ENCODE data around the gene OLFM1. TPM values are rescaled to one million over a fixed set of nuclear protein-coding genes. Genes with fewer than 3 reads are reported as not detected.

OLFM1 gene
- total and polyA plus RNA-seq, 2 of the 4 experiments (the other 2 are of a cell fraction) = 0.36 to 0.38 TPM

GRCh38 chr9:135104761-135105160 lies 17.3 kb downstream of the OLFM1 start:
- Histone ChIP-seq H4K5ac (ENCODE audit: low read depth, low read length) (no peak overlapping the region), H3K36me3 (ENCODE audit: control insufficient read depth, insufficient read depth, low read length) (no peaks in the 10 kb centered on the region), H3K14ac (replicated peaks; ENCODE audit: low read depth, low read length) (no peak overlapping the region), H3K9me1 (ENCODE audit: insufficient read depth, low read length) (no peaks in the 10 kb centered on the region), H4K8ac (ENCODE audit: low read depth in 2 of 2, low read length in 2 of 2) (no peak overlapping the region), H4K20me1 (ENCODE audit: insufficient read depth, low read length) (no peaks in the 10 kb centered on the region), H3K23ac (ENCODE audit: low read depth, low read length) (no peak overlapping the region), H2AK5ac (ENCODE audit: low read depth, low read length) (no peak overlapping the region), H4K91ac (ENCODE audit: insufficient read depth, low read depth, low read length) (no peak overlapping the region), H3K27ac (ENCODE audit: insufficient read depth, low read length) (no peak overlapping the region), H2BK120ac (ENCODE audit: low read depth, low read length) (no peak overlapping the region), H3K56ac (ENCODE audit: extremely low read depth, insufficient read depth, low read length) (no peak overlapping the region), H3K18ac (ENCODE audit: low read depth, low read length) (no peak overlapping the region), H3K4me1 (ENCODE audit: control insufficient read depth, insufficient read depth, low read length) (no peaks in the 10 kb centered on the region), H3K79me1 (ENCODE audit: low read depth in 1 of 2, low read length in 2 of 2) (no peaks in the 10 kb centered on the region), H3K4me3 (ENCODE audit: insufficient read depth, low read depth, low read length) (no peak overlapping the region), H2BK5ac (ENCODE audit: low read depth, low read length, poor library complexity, severe bottlenecking) (no peak overlapping the region), H2BK15ac (ENCODE audit: low read depth, low read length) (no peak overlapping the region), H2BK20ac (ENCODE audit: low read depth, low read length) (no peak overlapping the region), H3K9me3 (ENCODE audit: control insufficient read depth, insufficient read depth, low read length) (no peaks in the 10 kb centered on the region), H2AFZ (replicated peaks; ENCODE audit: low read length, poor library complexity) (no peak overlapping the region), H3K9ac (ENCODE audit: low read depth, low read length) (no peak overlapping the region), H3K4me2 (ENCODE audit: low read depth, low read length) (no peak overlapping the region), H3K4ac (ENCODE audit: low read depth, low read length) (no peak overlapping the region), H3K27me3 (ENCODE audit: control insufficient read depth, insufficient read depth, low read length) (peaks cover 7% of the 10 kb centered on the region; the same call in 1 of the 2 replicates), H2AK9ac (replicated peaks; ENCODE audit: low read depth, low read length, poor library complexity) (no peak overlapping the region)
- ChIA-PET POLR2A (ENCODE audit: unreplicated experiment) (no interaction called here), CTCF (no interaction called here)
- intact Hi-C loops (cut with micrococcal nuclease) = no loop called here
- DNase-seq = no peak
- in situ Hi-C loops (cut with MboI; ENCODE audit: low sequenced_read_pairs) = no loop called here
- dilution Hi-C loops (cut with HindIII; ENCODE audit: low sequenced_read_pairs, unreplicated experiment) = no loop called here
- no peak for ATAC-seq (ENCODE audit: low read depth)
- WGBS, 2 experiments (ENCODE audit: extremely low coverage in 2 of 2, insufficient read length in 1 of 2) = no CpG with 5 or more reads among the region's 12 CpGs
- TF ChIP-seq, protein P1, sequence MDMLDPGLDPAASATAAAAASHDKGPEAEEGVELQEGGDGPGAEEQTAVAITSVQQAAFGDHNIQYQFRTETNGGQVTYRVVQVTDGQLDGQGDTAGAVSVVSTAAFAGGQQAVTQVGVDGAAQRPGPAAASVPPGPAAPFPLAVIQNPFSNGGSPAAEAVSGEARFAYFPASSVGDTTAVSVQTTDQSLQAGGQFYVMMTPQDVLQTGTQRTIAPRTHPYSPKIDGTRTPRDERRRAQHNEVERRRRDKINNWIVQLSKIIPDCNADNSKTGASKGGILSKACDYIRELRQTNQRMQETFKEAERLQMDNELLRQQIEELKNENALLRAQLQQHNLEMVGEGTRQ (IDR thresholded peaks at IDR 0.05; ENCODE audit: low read depth, low read length) = no peak
- TF ChIP-seq SMC3 (IDR thresholded peaks at IDR 0.05; ENCODE audit: low read depth, low read length) = no peak
- no peak for TF ChIP-seq CHD1 (IDR thresholded peaks at IDR 0.05; ENCODE audit: low read depth, low read length)
- TF ChIP-seq RCOR1 (IDR thresholded peaks at IDR 0.05; ENCODE audit: insufficient replicate concordance, low read length) = no peak
- TF ChIP-seq MXI1 (IDR thresholded peaks at IDR 0.05; ENCODE audit: borderline replicate concordance, low read depth, low read length) = no peak
- no peak for TF ChIP-seq CTCF (conservative IDR thresholded peaks at IDR 0.05; ENCODE audit: low read depth, low read length)
- TF ChIP-seq RAD21 (IDR thresholded peaks at IDR 0.05; ENCODE audit: low read length) = no peak
- no peak for TF ChIP-seq BHLHE40 (IDR thresholded peaks at IDR 0.05; ENCODE audit: low read depth, low read length)
- TF ChIP-seq NFE2L2 (IDR thresholded peaks at IDR 0.05; ENCODE audit: low read depth, low read length) = no peak
- TF ChIP-seq CEBPB (IDR thresholded peaks at IDR 0.05; ENCODE audit: low read depth, low read length) = no peak
- no peak for TF ChIP-seq FOS (IDR thresholded peaks at IDR 0.05; ENCODE audit: low read depth, low read length)
- no TSS peak for BruUV-seq (replicated peaks)

Data from IMR-90 (cell line).